GM12878 (cell line): ENCODE data around the gene DDX39B. TPM values are rescaled to one million over a fixed set of nuclear protein-coding genes. Genes with fewer than 3 reads are reported as not detected.

Experiments used
- CBFB ChIP-seq: IDR thresholded peaks from 2 replicates; pipeline ENCODE4 v1.6.1; 2016; ENCODE audit warnings: antibody characterized with exemption, low read depth
- EED ChIP-seq: sonication (generic); IDR thresholded peaks from 2 replicates; pipeline ENCODE4 v1.6.1; 2016; ENCODE audit warnings: antibody characterized with exemption, low read depth
- LARP7 ChIP-seq: fragments of 450-650 bp; IDR thresholded peaks from 2 replicates; pipeline ENCODE4 v1.6.1; 2017; ENCODE audit warnings: mild to moderate bottlenecking
- POLR2AphosphoS5 ChIP-seq: IDR thresholded peaks from 2 replicates; pipeline ENCODE4 v1.6.1; 2011; ENCODE audit warnings: mild to moderate bottlenecking, low read length, inconsistent platforms
- PRDM15 ChIP-seq: fragments of 450-650 bp; formaldehyde crosslinking; IDR thresholded peaks from 2 replicates; pipeline ENCODE4 v1.4.0; 2020; ENCODE audit warnings: mild to moderate bottlenecking, moderate library complexity
- RELA ChIP-seq: fragments of 450-650 bp; IDR thresholded peaks from 2 replicates; pipeline ENCODE4 v1.8.0; 2014; ENCODE audit warnings: borderline replicate concordance; ENCODE audit not compliant: partially characterized antibody
- SUZ12 ChIP-seq: fragments of 200-600 bp; sonication (generic); IDR thresholded peaks from one replicate; pipeline ENCODE4 v1.6.1; 2018; ENCODE audit warnings: antibody characterized with exemption, mild to moderate bottlenecking; ENCODE audit not compliant: unreplicated experiment
- TAF1 ChIP-seq: IDR thresholded peaks from 2 replicates; pipeline ENCODE4 v1.6.1; 2011; ENCODE audit warnings: mild to moderate bottlenecking, low read depth, low read length, borderline replicate concordance
- TBL1XR1 ChIP-seq: IDR thresholded peaks from 2 replicates; pipeline ENCODE4 v1.6.1; 2012; ENCODE audit warnings: low read depth, low read length, improper control_type of control experiment
- TCF7 ChIP-seq: IDR thresholded peaks from 2 replicates; pipeline ENCODE4 v1.6.1; 2014; ENCODE audit warnings: antibody characterized with exemption, borderline replicate concordance
- USF1 ChIP-seq: IDR thresholded peaks from 2 replicates; pipeline ENCODE4 v1.6.1; 2011; ENCODE audit warnings: borderline replicate concordance, low read depth, mild to moderate bottlenecking, moderate library complexity, mixed read lengths, low read length; ENCODE audit not compliant: insufficient read depth; ENCODE audit errors: extremely low read length
- USF2 ChIP-seq: IDR thresholded peaks from 2 replicates; pipeline ENCODE4 v1.6.1; 2011; ENCODE audit warnings: low read depth, low read length, improper control_type of control experiment, borderline replicate concordance
- YY1 ChIP-seq: IDR thresholded peaks from 2 replicates; pipeline ENCODE4 v1.6.1; 2011; ENCODE audit warnings: low read depth, mild to moderate bottlenecking, low read length
- ZNF687 ChIP-seq: fragments of 450-650 bp; IDR thresholded peaks from 2 replicates; pipeline ENCODE4 v1.6.1; 2017; ENCODE audit warnings: mild to moderate bottlenecking, moderate library complexity
- polyA plus RNA-seq, 11 experiments: library from polyadenylated mRNA; depleted of rRNA in 4 of 11; unstranded in 6 of 11; stranded (reverse) in 5 of 11; fragments of >200 nt; fragmentation: Nextera tagmentation in 4 of 11; fragmentation: Illumina TruSeq in 1 of 11; extraction: Ambion mirVana in 4 of 11; extraction: Trizol in 1 of 11; gene quantifications; 1 replicate in 1 of 11; 2 replicates in 10 of 11; pipeline versions ENCODE4 v1.2.1 to v1.2.3, GENCODE V29; 2011 to 2016; ENCODE audit warnings: inconsistent platforms in 2 of 11, missing spikeins in 2 of 11, low read depth in 1 of 11
- total RNA-seq, 4 experiments: library from RNA; depleted of rRNA in 3 of 4; stranded (reverse); fragments of >200 nt in 3 of 4; fragmentation: Illumina TruSeq in 1 of 4; extraction: Trizol in 1 of 4; gene quantifications; 2 replicates each; pipeline versions ENCODE4 v1.2.1 to v1.2.3, GENCODE V29; 2013 to 2021

The DDX39B gene
- total and polyA plus RNA-seq, 10 of the 15 experiments (the other 5 are each of a cell fraction or from before 2014, with no cell fraction given): 271 to 661 (median 330) TPM

- TF ChIP-seq TBL1XR1: peak; percentile 86
- no peak for TF ChIP-seq PRDM15
- TF ChIP-seq SUZ12: no peak
- TF ChIP-seq TAF1: 0 out of 2 replicates have a peak, but pooled peaks have one; percentile 15
- no peak for TF ChIP-seq LARP7
- peak; percentile 82 for TF ChIP-seq ZNF687
- TF ChIP-seq EED: peak; percentile 98
- TF ChIP-seq CBFB: peak; percentile 65; the same call in 1 of the 2 replicates
- TF ChIP-seq USF2: peak; percentile 61; the same call in 1 of the 2 replicates
- peak; percentile 68 for TF ChIP-seq RELA
- TF ChIP-seq POLR2AphosphoS5: no peak
- TF ChIP-seq YY1: peak; percentile 36; the same call in 1 of the 2 replicates
- peak; percentile 70 for TF ChIP-seq USF1
- peak; percentile 66; the same call in 1 of the 2 replicates for TF ChIP-seq TCF7
Observed at GRCh38 chr6:31568537-31568961, 26.7 kb upstream of the DDX39B start (continued).
